HFFc6 (cell line): ENCODE measurements around the gene CCNL1. TPM values are rescaled to one million over a fixed set of nuclear protein-coding genes. Genes with fewer than 3 reads are reported as not detected.

ENCODE experiments used
- DNase-seq: peaks from one replicate; pipeline ENCODE4 v3.0.0-alpha.2; 2018
- H3K27ac Mint-ChIP-seq: 2 replicates; pipeline ENCODE4 v1.8.0; 2020; ENCODE audit warnings: mild to moderate bottlenecking, mixed read lengths
- H3K27me3 Mint-ChIP-seq: 2 replicates; pipeline ENCODE4 v1.8.0; 2021; ENCODE audit warnings: mild to moderate bottlenecking, moderate library complexity, mixed read lengths; ENCODE audit not compliant: insufficient read depth
- H3K36me3 Mint-ChIP-seq: 2 replicates; pipeline ENCODE4 v1.8.0; 2021; ENCODE audit warnings: low read depth, mixed read lengths
- H3K4me1 Mint-ChIP-seq: 2 replicates; pipeline ENCODE4 v1.8.0; 2020; ENCODE audit warnings: low read depth, mixed read lengths
- H3K4me3 Mint-ChIP-seq: 2 replicates; pipeline ENCODE4 v1.8.0; 2020; ENCODE audit warnings: mild to moderate bottlenecking, moderate library complexity, mixed read lengths
- H3K9me3 Mint-ChIP-seq: 2 replicates; pipeline ENCODE4 v1.8.0; 2020; ENCODE audit warnings: mild to moderate bottlenecking, mixed read lengths
- total RNA-seq, 6 experiments: library from RNA; stranded (reverse); fragmentation: NEBNext Ultra II Directional; extraction: Animal tissue kit (Norgen Biotek cat#: 25700); gene quantifications; 2 replicates in 1 of 6; 3 replicates in 5 of 6; pipeline ENCODE4 v1.2.3, GENCODE V29; 2021
- TF ChIP-seq, protein P1 (sequence below): fragments of 200-600 bp; sonication (generic); IDR thresholded peaks from 2 replicates; pipeline ENCODE4 v1.5.0; 2021; ENCODE audit warnings: antibody characterized with exemption, mild to moderate bottlenecking

Gene CCNL1
- total RNA-seq, 6 experiments from 2014 or later = 47.4 to 74.3 (median 65.1) TPM

DNA sequence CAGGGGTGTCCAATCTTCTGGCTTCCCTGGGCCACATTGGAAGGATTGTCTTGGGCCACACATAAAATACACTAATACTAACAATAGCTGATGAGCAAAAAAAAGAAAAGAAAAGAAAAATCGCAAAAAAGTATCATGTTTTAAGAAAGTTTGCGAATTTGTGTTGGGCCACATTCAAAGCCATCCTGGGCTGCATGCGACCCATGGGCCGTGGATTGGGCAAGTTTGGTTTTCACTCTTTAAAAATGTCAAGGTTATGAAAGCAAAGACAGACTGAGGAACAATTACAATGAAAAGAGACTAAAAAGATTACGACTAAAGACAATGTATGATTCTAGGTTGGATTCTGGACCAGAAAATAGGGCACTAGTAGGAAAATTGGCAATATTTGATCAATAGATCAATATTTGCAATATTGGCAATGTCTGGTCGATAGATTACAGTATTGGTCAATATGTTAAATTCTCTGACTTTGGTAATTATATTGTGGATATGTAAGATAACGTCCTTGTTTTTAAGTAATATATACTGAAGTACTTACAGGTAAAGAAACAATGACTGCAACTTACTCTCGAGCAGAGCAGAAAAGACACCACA, 19.9 kb downstream of the CCNL1 start:
- Mint-ChIP-seq H3K4me1 (peaks cover 25% of the 10 kb centered on the region), H3K27ac (no peak overlapping the region), H3K9me3 (no peaks in the 10 kb centered on the region), H3K4me3 (no peak overlapping the region), H3K27me3 (peaks cover 1% of the 10 kb centered on the region; the same call in 1 of the 2 replicates), H3K36me3 (peaks cover 12% of the 10 kb centered on the region; the same call in 1 of the 2 replicates)
- TF ChIP-seq, protein P1, sequence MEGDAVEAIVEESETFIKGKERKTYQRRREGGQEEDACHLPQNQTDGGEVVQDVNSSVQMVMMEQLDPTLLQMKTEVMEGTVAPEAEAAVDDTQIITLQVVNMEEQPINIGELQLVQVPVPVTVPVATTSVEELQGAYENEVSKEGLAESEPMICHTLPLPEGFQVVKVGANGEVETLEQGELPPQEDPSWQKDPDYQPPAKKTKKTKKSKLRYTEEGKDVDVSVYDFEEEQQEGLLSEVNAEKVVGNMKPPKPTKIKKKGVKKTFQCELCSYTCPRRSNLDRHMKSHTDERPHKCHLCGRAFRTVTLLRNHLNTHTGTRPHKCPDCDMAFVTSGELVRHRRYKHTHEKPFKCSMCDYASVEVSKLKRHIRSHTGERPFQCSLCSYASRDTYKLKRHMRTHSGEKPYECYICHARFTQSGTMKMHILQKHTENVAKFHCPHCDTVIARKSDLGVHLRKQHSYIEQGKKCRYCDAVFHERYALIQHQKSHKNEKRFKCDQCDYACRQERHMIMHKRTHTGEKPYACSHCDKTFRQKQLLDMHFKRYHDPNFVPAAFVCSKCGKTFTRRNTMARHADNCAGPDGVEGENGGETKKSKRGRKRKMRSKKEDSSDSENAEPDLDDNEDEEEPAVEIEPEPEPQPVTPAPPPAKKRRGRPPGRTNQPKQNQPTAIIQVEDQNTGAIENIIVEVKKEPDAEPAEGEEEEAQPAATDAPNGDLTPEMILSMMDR = no peak
- no peak for DNase-seq

DNA sequence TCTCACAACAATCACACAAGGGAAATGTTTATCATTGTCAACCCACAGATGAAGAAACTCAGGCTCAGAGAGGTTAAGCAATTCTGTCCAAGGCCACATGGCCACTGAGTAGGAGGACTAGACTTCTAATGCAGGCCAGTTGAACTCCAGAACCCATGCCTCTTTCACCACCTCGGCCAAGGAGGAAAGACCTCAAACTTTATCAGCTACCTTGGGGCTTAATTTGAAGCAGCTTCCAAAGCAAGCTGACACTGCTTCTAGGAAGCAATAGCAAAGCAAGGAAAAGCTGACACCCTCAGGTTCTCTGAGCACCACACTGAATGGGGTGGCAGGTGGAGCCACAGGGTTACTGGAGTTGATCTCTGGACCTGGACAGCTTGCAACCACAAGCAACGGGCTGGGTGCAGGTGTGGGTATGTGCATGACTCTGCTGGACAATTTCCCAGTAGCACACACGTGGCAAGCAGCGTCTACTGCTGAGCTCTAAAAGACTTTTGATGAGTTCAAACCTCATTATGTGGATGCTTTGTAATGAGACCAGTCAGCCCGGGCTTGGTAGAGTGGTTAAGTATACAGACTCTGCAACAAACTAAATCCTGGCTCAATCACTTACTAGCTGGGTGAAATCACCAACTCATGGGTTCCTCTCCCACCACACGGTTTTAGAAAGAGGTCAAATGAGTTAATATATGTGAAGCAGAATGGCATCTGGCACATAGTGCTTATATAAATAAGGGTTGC, 23.1 kb downstream of the CCNL1 start:
- no peaks in the 10 kb centered on the region for H3K36me3 Mint-ChIP-seq
- peaks cover 57% of the 10 kb centered on the region for H3K4me1 Mint-ChIP-seq
- H3K9me3 Mint-ChIP-seq = no peaks in the 10 kb centered on the region
- no peaks in the 10 kb centered on the region for H3K27me3 Mint-ChIP-seq
- H3K27ac Mint-ChIP-seq = peak overlapping the region; percentile 25
- no peak for DNase-seq
- TF ChIP-seq, protein P1 = no peak
- no peak overlapping the region for H3K4me3 Mint-ChIP-seq

GRCh38 chr3:157135671-157136396, 24.1 kb downstream of the CCNL1 start:
- TF ChIP-seq, protein P1 = peak; percentile 58; the same call in 1 of the 2 replicates
- Mint-ChIP-seq H3K9me3 (no peaks in the 10 kb centered on the region), H3K36me3 (no peaks in the 10 kb centered on the region), H3K4me1 (peaks cover 67% of the 10 kb centered on the region), H3K27me3 (no peaks in the 10 kb centered on the region), H3K4me3 (no peak overlapping the region), H3K27ac (peak overlapping the region; percentile 25)
- DNase-seq = peak; percentile 58

DNA sequence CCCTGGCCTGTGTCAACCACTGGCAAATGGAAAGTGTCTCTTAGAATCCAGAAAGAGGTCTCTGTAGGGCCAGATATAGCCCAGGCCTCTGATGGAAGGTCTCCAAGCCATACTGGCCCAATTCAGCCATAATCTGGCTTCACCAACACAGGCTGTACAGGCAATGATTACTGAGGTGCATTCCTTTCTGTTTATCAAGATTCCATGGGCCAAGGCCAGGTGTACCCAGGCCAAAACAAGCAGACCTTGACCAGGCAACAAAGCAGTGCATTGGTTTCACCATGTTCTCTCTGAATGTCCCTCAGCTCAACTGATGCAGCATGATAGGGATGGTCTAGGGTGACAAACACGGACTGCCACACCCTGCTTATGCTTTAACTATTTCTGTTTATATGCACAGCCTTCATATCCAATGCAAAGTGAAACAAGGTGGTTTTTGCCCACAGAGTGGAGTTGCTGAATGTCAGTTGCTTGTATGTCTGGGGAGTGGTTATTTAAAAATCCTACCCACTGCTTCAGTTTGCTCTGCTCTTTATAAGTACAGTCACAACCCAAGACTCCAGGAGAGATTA, 25.2 kb downstream of the CCNL1 start:
- TF ChIP-seq, protein P1 = no peak
- no peak overlapping the region for H3K4me3 Mint-ChIP-seq
- H3K36me3 Mint-ChIP-seq = no peaks in the 10 kb centered on the region
- H3K9me3 Mint-ChIP-seq = no peaks in the 10 kb centered on the region
- DNase-seq = no peak
- peaks cover 78% of the 10 kb centered on the region for H3K4me1 Mint-ChIP-seq
- H3K27me3 Mint-ChIP-seq = no peaks in the 10 kb centered on the region
- no peak overlapping the region for H3K27ac Mint-ChIP-seq

DNA sequence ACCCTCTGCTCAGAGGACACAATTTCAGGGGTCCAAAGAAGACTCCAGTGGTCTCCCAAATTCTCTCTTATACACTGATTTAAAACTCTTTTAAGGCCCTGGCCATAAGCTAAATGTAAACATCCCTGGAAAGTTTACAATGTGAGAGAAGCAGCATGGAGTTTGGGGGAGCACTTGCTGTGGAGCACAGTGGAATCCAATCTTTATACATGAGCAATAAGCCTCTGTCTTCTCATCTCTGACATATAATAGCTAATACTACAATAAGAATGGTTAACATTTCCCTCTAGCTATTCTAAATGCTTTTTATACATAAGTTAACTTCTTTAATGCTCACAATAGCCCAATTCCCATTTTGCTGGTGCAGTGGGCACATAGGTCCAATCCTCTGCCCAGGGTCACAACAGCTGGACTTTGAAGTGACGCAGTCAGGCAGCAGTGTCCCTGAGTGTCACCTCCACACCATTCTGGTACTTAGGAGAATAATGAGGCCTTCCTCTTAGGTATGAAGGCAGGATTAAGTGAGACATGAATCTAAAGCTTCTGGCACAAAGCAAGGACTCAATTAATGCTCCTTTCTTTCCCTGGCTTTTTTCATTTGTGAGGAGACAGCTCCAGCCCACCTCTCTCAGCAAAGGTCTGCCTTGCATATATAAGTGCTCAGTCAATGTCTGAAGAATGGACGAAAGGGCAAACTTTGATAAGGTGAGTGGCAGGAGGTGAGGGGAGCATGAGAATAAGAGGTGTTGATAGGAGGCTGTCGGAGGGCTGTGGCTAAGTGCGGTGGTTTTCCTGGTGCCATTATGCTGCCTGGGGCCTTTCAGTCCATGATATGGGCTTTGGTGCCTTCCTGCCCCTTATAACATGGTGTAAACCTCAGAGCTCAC, 26.3 kb downstream of the CCNL1 start:
- TF ChIP-seq, protein P1 = no peak
- Mint-ChIP-seq H3K27ac (peak overlapping the region; percentile 70; the same call in 1 of the 2 replicates), H3K36me3 (no peaks in the 10 kb centered on the region), H3K4me3 (no peak overlapping the region), H3K27me3 (no peaks in the 10 kb centered on the region), H3K4me1 (peaks cover 89% of the 10 kb centered on the region), H3K9me3 (no peaks in the 10 kb centered on the region)
- no peak for DNase-seq
